Endothelial cell of umbilical vein (primary cell): ENCODE results near the gene TPM2.

Experiments
- EZH2 ChIP-seq: IDR thresholded peaks from 2 replicates; pipeline ENCODE4 v1.6.1; 2012; ENCODE audit warnings: borderline replicate concordance, low read depth, mild to moderate bottlenecking, moderate library complexity, low read length, inconsistent platforms; ENCODE audit not compliant: severe bottlenecking
- FOS ChIP-seq: IDR thresholded peaks from 2 replicates; pipeline ENCODE4 v1.6.1; 2011; ENCODE audit warnings: mild to moderate bottlenecking, low read length, moderate library complexity, borderline replicate concordance; ENCODE audit not compliant: insufficient read depth
- GATA2 ChIP-seq: IDR thresholded peaks from 2 replicates; pipeline ENCODE4 v1.7.0; 2011; ENCODE audit warnings: low read depth, mild to moderate bottlenecking, moderate library complexity, mixed read lengths, low read length; ENCODE audit not compliant: insufficient read length, insufficient read depth
- JUN ChIP-seq: IDR thresholded peaks from 2 replicates; pipeline ENCODE4 v1.6.1; 2011; ENCODE audit warnings: borderline replicate concordance, low read depth; ENCODE audit not compliant: insufficient read length, insufficient read depth
- MYC ChIP-seq: IDR thresholded peaks from one replicate; pipeline ENCODE4 v1.6.1; 2011; ENCODE audit warnings: mild to moderate bottlenecking, low read depth, low read length
- POLR2A ChIP-seq: IDR thresholded peaks from 2 replicates; pipeline ENCODE4 v1.6.1; 2012; ENCODE audit warnings: low read depth, mild to moderate bottlenecking, control low read depth, low read length
- POLR2AphosphoS5 ChIP-seq: IDR thresholded peaks from 2 replicates; pipeline ENCODE4 v1.6.1; 2012; ENCODE audit warnings: low read depth, mild to moderate bottlenecking, control low read depth, low read length, moderate library complexity; ENCODE audit not compliant: insufficient read depth
- TF ChIP-seq, protein P1 (sequence below), 2 donors: IDR thresholded peaks; 1 replicate in 1 of 2; 2 replicates in 1 of 2; pipeline ENCODE4 v1.5.1; 2011; ENCODE audit warnings: low read length in 2 of 2, mild to moderate bottlenecking in 2 of 2, moderate library complexity in 2 of 2, control low read depth in 1 of 2, inconsistent platforms in 1 of 2, low read depth in 1 of 2; ENCODE audit not compliant: insufficient read depth in 1 of 2; ENCODE audit errors: extremely low read depth in 1 of 2
- TF ChIP-seq, protein P2 (sequence below): IDR thresholded peaks from 2 replicates; pipeline ENCODE4 v1.6.1; 2011; ENCODE audit not compliant: insufficient read depth, insufficient read length

DNA sequence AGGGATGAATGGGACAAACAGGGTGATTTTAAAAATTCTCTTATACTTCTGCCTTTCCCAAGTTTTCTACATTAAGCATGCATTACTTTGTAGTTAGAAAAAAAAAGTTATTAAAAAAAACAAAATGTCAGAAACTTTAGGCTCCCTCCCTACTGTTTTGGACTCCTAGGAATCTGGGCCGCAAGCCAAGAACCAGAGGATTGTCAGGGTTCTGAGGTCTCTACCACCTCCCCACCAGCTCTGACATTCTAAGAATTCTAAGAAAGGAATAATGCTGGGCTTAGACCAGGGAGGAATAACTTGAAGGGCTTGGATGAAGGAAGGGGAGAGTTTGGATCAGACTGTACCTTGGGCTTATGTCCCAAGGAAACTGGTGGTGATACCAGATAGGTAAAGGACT is 23.7 kb downstream of the TPM2 start:
- TF ChIP-seq, protein P1, sequence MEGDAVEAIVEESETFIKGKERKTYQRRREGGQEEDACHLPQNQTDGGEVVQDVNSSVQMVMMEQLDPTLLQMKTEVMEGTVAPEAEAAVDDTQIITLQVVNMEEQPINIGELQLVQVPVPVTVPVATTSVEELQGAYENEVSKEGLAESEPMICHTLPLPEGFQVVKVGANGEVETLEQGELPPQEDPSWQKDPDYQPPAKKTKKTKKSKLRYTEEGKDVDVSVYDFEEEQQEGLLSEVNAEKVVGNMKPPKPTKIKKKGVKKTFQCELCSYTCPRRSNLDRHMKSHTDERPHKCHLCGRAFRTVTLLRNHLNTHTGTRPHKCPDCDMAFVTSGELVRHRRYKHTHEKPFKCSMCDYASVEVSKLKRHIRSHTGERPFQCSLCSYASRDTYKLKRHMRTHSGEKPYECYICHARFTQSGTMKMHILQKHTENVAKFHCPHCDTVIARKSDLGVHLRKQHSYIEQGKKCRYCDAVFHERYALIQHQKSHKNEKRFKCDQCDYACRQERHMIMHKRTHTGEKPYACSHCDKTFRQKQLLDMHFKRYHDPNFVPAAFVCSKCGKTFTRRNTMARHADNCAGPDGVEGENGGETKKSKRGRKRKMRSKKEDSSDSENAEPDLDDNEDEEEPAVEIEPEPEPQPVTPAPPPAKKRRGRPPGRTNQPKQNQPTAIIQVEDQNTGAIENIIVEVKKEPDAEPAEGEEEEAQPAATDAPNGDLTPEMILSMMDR (IDR thresholded peaks at IDR 0.05; ENCODE audit: extremely low read depth in 1 of 2, insufficient read depth in 1 of 2, low read depth in 1 of 2, low read length in 2 of 2), result no peak
- no peak for TF ChIP-seq EZH2
- TF ChIP-seq POLR2A, result no peak
- no peak for TF ChIP-seq FOS
- TF ChIP-seq, protein P2, sequence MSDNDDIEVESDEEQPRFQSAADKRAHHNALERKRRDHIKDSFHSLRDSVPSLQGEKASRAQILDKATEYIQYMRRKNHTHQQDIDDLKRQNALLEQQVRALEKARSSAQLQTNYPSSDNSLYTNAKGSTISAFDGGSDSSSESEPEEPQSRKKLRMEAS, result no peak
- no peak for TF ChIP-seq POLR2AphosphoS5
- TF ChIP-seq MYC, result no peak
- no peak for TF ChIP-seq GATA2
- TF ChIP-seq JUN, result no peak
